ENCODE results near the gene ANKRD7.

GRCh38 chr7:118232837-118233236, 8.3 kb downstream of the ANKRD7 start:
- no peak for TF ChIP-seq CTCF (IDR thresholded peaks at IDR 0.05)
- TF ChIP-seq POLR2A (IDR thresholded peaks at IDR 0.05), result no peak
